HepG2 (cell line): ENCODE results near the gene THRSP. TPM values are rescaled to one million over a fixed set of nuclear protein-coding genes. Genes with fewer than 3 reads are reported as not detected.

Experiments used
- KAT2B ChIP-seq: fragments of 150-350 bp; IDR thresholded peaks from 2 replicates; pipeline ENCODE4 v1.6.1; 2014; ENCODE audit warnings: low read depth, low read length, borderline replicate concordance
- ZKSCAN8 ChIP-seq: IDR thresholded peaks from 2 replicates; pipeline ENCODE4 v1.6.1; 2016; ENCODE audit warnings: borderline replicate concordance, missing genetic modification reagents, missing compliant biosample characterization
- ZMYM3 ChIP-seq: sonication (generic); formaldehyde crosslinking; IDR thresholded peaks from 2 replicates; pipeline ENCODE4 v1.5.1; 2020; ENCODE audit warnings: mild to moderate bottlenecking, missing genetic modification reagents
- polyA plus RNA-seq, 8 experiments: library from polyadenylated mRNA; depleted of rRNA in 3 of 8; stranded (reverse) in 7 of 8; unstranded in 1 of 8; fragments of >200 nt; fragmentation: Illumina TruSeq in 4 of 8; extraction: Trizol in 4 of 8; gene quantifications; 2 replicates each; pipeline versions ENCODE4 v1.2.1 to v1.2.3, GENCODE V29; 2011 to 2016; ENCODE audit warnings: low read depth in 4 of 8, missing spikeins in 1 of 8, mixed read lengths in 1 of 8; ENCODE audit not compliant: insufficient read depth in 1 of 8
- total RNA-seq, 5 experiments: library from RNA; depleted of rRNA; stranded (reverse); fragments of >200 nt; fragmentation: Illumina TruSeq; extraction: Trizol; gene quantifications; 2 replicates each; pipeline ENCODE4 v1.2.3, GENCODE V29; 2016; ENCODE audit warnings: low read depth in 1 of 5
- TF ChIP-seq, protein P1 (sequence below): IDR thresholded peaks from 2 replicates; pipeline ENCODE4 v1.6.1; 2016; ENCODE audit warnings: missing genetic modification reagents, missing compliant biosample characterization
- TF ChIP-seq, protein P2 (sequence below): sonication (generic); formaldehyde crosslinking; IDR thresholded peaks from 2 replicates; pipeline ENCODE4 v1.4.0; 2020; ENCODE audit warnings: missing genetic modification reagents
- TF ChIP-seq, protein P3 (sequence below): sonication (generic); formaldehyde crosslinking; IDR thresholded peaks from 2 replicates; pipeline ENCODE4 v1.4.0; 2020; ENCODE audit warnings: missing genetic modification reagents, borderline replicate concordance
- TF ChIP-seq, protein P4 (sequence below): sonication (generic); formaldehyde crosslinking; IDR thresholded peaks from 2 replicates; pipeline ENCODE4 v1.5.1; 2020; ENCODE audit warnings: mild to moderate bottlenecking, moderate library complexity, missing genetic modification reagents
- TF ChIP-seq, protein P5 (sequence below): sonication (generic); formaldehyde crosslinking; IDR thresholded peaks from 2 replicates; pipeline ENCODE4 v1.4.0; 2020; ENCODE audit warnings: missing genetic modification reagents
- TF ChIP-seq, protein P6 (sequence below): IDR thresholded peaks from 2 replicates; pipeline ENCODE4 v1.6.1; 2016; ENCODE audit warnings: mild to moderate bottlenecking
- TF ChIP-seq, protein P7 (sequence below): IDR thresholded peaks from 2 replicates; pipeline ENCODE4 v1.6.1; 2016
- TF ChIP-seq, protein P8 (sequence below): sonication (generic); formaldehyde crosslinking; IDR thresholded peaks from 2 replicates; pipeline ENCODE4 v1.4.0; 2020; ENCODE audit warnings: missing genetic modification reagents

The THRSP gene
- total and polyA plus RNA-seq, 2 of the 13 experiments (the other 11 are each of a cell fraction or from before 2014, with no cell fraction given), result 0.13 to 0.58 TPM

DNA sequence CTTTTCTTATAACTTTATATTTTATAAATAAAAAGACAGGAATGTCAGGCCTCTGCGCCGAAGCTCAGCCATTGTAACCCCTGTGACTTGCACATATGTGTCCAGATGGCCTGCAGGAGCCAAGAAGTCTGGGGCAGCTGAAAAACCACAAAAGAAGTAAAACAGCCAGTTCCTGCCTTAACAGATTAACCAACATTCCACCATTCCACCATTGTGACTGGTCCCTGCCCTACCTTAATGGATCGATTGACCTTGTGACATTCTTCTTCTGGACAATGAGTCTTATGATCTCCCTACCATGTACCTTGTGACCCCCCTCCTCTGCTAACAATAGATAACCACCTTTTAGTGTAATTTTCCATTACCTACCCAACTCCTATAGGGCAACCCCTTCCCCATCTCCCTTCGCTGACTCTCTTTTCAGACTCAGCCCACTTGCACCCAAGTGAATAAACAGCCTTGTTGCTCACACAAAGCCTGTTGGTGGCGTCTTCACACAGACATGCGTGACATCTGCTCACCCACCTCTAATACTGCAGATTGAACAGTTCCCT, 22.9 kb downstream of the THRSP start (continued):
- TF ChIP-seq, protein P1, sequence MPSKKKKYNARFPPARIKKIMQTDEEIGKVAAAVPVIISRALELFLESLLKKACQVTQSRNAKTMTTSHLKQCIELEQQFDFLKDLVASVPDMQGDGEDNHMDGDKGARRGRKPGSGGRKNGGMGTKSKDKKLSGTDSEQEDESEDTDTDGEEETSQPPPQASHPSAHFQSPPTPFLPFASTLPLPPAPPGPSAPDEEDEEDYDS (CRISPR knock-in tag), result peak; percentile 35; the same call in 1 of the 2 replicates
- TF ChIP-seq ZKSCAN8 (CRISPR knock-in tag), result peak; percentile 76
- TF ChIP-seq, protein P2, sequence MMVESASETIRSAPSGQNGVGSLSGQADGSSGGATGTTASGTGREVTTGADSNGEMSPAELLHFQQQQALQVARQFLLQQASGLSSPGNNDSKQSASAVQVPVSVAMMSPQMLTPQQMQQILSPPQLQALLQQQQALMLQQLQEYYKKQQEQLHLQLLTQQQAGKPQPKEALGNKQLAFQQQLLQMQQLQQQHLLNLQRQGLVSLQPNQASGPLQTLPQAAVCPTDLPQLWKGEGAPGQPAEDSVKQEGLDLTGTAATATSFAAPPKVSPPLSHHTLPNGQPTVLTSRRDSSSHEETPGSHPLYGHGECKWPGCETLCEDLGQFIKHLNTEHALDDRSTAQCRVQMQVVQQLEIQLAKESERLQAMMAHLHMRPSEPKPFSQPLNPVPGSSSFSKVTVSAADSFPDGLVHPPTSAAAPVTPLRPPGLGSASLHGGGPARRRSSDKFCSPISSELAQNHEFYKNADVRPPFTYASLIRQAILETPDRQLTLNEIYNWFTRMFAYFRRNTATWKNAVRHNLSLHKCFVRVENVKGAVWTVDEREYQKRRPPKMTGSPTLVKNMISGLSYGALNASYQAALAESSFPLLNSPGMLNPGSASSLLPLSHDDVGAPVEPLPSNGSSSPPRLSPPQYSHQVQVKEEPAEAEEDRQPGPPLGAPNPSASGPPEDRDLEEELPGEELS (CRISPR knock-in tag), result peak; percentile 88
- TF ChIP-seq, protein P3, sequence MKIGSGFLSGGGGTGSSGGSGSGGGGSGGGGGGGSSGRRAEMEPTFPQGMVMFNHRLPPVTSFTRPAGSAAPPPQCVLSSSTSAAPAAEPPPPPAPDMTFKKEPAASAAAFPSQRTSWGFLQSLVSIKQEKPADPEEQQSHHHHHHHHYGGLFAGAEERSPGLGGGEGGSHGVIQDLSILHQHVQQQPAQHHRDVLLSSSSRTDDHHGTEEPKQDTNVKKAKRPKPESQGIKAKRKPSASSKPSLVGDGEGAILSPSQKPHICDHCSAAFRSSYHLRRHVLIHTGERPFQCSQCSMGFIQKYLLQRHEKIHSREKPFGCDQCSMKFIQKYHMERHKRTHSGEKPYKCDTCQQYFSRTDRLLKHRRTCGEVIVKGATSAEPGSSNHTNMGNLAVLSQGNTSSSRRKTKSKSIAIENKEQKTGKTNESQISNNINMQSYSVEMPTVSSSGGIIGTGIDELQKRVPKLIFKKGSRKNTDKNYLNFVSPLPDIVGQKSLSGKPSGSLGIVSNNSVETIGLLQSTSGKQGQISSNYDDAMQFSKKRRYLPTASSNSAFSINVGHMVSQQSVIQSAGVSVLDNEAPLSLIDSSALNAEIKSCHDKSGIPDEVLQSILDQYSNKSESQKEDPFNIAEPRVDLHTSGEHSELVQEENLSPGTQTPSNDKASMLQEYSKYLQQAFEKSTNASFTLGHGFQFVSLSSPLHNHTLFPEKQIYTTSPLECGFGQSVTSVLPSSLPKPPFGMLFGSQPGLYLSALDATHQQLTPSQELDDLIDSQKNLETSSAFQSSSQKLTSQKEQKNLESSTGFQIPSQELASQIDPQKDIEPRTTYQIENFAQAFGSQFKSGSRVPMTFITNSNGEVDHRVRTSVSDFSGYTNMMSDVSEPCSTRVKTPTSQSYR (CRISPR knock-in tag), result peak; percentile 63; the same call in 1 of the 2 replicates
- TF ChIP-seq, protein P4, sequence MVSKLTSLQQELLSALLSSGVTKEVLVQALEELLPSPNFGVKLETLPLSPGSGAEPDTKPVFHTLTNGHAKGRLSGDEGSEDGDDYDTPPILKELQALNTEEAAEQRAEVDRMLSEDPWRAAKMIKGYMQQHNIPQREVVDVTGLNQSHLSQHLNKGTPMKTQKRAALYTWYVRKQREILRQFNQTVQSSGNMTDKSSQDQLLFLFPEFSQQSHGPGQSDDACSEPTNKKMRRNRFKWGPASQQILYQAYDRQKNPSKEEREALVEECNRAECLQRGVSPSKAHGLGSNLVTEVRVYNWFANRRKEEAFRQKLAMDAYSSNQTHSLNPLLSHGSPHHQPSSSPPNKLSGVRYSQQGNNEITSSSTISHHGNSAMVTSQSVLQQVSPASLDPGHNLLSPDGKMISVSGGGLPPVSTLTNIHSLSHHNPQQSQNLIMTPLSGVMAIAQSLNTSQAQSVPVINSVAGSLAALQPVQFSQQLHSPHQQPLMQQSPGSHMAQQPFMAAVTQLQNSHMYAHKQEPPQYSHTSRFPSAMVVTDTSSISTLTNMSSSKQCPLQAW, result peak; percentile 79
- TF ChIP-seq, protein P5, sequence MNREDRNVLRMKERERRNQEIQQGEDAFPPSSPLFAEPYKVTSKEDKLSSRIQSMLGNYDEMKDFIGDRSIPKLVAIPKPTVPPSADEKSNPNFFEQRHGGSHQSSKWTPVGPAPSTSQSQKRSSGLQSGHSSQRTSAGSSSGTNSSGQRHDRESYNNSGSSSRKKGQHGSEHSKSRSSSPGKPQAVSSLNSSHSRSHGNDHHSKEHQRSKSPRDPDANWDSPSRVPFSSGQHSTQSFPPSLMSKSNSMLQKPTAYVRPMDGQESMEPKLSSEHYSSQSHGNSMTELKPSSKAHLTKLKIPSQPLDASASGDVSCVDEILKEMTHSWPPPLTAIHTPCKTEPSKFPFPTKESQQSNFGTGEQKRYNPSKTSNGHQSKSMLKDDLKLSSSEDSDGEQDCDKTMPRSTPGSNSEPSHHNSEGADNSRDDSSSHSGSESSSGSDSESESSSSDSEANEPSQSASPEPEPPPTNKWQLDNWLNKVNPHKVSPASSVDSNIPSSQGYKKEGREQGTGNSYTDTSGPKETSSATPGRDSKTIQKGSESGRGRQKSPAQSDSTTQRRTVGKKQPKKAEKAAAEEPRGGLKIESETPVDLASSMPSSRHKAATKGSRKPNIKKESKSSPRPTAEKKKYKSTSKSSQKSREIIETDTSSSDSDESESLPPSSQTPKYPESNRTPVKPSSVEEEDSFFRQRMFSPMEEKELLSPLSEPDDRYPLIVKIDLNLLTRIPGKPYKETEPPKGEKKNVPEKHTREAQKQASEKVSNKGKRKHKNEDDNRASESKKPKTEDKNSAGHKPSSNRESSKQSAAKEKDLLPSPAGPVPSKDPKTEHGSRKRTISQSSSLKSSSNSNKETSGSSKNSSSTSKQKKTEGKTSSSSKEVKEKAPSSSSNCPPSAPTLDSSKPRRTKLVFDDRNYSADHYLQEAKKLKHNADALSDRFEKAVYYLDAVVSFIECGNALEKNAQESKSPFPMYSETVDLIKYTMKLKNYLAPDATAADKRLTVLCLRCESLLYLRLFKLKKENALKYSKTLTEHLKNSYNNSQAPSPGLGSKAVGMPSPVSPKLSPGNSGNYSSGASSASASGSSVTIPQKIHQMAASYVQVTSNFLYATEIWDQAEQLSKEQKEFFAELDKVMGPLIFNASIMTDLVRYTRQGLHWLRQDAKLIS (CRISPR knock-in tag), result peak; percentile 71; the same call in 1 of the 2 replicates
- TF ChIP-seq KAT2B, result peak; percentile 34; the same call in 1 of the 2 replicates
- peak; percentile 46; the same call in 1 of the 2 replicates for TF ChIP-seq ZMYM3 (CRISPR knock-in tag)
- TF ChIP-seq, protein P6, sequence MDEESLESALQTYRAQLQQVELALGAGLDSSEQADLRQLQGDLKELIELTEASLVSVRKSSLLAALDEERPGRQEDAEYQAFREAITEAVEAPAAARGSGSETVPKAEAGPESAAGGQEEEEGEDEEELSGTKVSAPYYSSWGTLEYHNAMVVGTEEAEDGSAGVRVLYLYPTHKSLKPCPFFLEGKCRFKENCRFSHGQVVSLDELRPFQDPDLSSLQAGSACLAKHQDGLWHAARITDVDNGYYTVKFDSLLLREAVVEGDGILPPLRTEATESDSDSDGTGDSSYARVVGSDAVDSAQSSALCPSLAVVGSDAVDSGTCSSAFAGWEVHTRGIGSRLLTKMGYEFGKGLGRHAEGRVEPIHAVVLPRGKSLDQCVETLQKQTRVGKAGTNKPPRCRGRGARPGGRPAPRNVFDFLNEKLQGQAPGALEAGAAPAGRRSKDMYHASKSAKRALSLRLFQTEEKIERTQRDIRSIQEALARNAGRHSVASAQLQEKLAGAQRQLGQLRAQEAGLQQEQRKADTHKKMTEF (CRISPR knock-in tag), result peak; percentile 85
- TF ChIP-seq, protein P7, sequence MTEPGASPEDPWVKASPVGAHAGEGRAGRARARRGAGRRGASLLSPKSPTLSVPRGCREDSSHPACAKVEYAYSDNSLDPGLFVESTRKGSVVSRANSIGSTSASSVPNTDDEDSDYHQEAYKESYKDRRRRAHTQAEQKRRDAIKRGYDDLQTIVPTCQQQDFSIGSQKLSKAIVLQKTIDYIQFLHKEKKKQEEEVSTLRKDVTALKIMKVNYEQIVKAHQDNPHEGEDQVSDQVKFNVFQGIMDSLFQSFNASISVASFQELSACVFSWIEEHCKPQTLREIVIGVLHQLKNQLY (CRISPR knock-in tag), result 0 out of 2 replicates have a peak, but pooled peaks have one; percentile 48
- TF ChIP-seq, protein P8, sequence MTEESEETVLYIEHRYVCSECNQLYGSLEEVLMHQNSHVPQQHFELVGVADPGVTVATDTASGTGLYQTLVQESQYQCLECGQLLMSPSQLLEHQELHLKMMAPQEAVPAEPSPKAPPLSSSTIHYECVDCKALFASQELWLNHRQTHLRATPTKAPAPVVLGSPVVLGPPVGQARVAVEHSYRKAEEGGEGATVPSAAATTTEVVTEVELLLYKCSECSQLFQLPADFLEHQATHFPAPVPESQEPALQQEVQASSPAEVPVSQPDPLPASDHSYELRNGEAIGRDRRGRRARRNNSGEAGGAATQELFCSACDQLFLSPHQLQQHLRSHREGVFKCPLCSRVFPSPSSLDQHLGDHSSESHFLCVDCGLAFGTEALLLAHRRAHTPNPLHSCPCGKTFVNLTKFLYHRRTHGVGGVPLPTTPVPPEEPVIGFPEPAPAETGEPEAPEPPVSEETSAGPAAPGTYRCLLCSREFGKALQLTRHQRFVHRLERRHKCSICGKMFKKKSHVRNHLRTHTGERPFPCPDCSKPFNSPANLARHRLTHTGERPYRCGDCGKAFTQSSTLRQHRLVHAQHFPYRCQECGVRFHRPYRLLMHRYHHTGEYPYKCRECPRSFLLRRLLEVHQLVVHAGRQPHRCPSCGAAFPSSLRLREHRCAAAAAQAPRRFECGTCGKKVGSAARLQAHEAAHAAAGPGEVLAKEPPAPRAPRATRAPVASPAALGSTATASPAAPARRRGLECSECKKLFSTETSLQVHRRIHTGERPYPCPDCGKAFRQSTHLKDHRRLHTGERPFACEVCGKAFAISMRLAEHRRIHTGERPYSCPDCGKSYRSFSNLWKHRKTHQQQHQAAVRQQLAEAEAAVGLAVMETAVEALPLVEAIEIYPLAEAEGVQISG (CRISPR knock-in tag), result peak; percentile 48
